Measurements from ENCODE around the gene URGCP. TPM values are rescaled to one million over a fixed set of nuclear protein-coding genes. Genes with fewer than 3 reads are reported as not detected.

Gene URGCP
- total and polyA plus RNA-seq, 2 of the 4 experiments (the other 2 are of a cell fraction) = 22.0 to 25.5 TPM

DNA sequence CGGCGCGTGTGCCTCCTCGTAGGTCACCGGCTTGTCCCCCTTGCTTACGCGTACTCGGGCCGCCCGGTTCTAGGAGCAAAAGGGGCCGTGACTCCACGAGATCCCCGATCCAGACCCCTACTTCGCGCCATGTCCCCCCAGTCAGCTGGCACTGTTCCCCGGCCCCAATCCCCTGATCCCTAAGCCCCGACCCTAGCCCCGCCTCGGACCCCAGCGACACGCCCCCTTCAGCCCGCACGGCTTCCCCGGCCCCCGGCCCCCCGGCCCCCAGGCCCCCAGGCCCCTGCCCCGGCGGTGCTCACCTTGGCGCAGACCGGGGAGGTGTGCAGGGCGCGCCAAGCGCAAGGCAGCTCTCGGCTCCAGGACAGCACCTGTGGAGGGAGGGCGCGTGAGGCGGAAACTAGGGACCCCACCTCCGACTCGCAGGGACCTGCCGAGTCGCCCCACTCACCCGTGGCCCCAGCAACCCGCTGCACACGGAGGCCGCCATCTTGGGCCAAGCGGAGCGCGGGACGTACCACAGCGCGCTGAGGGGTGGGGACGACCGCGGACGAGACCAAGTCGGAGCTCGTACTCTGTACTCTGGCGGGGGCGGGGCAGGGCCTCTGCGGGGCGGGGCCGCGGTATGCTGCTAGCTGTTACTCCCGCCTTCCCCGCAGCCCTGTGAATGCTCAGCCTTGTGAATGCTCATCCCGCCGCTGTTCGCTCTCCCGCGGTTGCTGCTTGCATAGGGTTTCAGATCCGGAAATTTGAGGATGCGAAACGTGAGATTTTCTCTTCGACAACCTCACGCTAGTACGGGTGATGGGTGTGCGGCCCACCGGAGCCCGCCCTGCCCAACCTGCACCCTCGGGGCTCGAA lies 37.2 kb downstream of the URGCP start, which contains the start of gene MRPS24:
Gene MRPS24 (minus strand): TSS at position 512 of the 861 bp plus-strand sequence. CDS start 22 bp downstream, at position 490.
- peak within 1 kb of the TSS; percentile 99 for H2AFZ ChIP-seq (replicated peaks; ENCODE audit: low read length, poor library complexity)
- peak within 1 kb of the TSS; percentile 99 for H2BK120ac ChIP-seq (ENCODE audit: low read depth, low read length)
- H2AK9ac ChIP-seq (replicated peaks; ENCODE audit: low read depth, low read length, poor library complexity) = peak within 1 kb of the TSS; percentile 95
- peak within 1 kb of the TSS; percentile 99 for H3K4me2 ChIP-seq (ENCODE audit: low read depth, low read length)
- H3K4me3 ChIP-seq (ENCODE audit: insufficient read depth, low read depth, low read length) = peak within 1 kb of the TSS; percentile 93
- peak within 1 kb of the TSS; percentile 100 for H2BK20ac ChIP-seq (ENCODE audit: low read depth, low read length)
- WGBS, 2 experiments (ENCODE audit: extremely low coverage in 2 of 2, insufficient read length in 1 of 2) = 0% methylated on average over 28 of the region's 81 CpGs; no CpG with 5 or more reads in 1 of the 2 experiments
- in situ Hi-C loops (cut with MboI; ENCODE audit: low sequenced_read_pairs) (no loop called here), intact Hi-C loops (cut with micrococcal nuclease) (no loop called here), dilution Hi-C loops (cut with HindIII; ENCODE audit: low sequenced_read_pairs, unreplicated experiment) (no loop called here)
- H4K8ac ChIP-seq (ENCODE audit: low read depth in 2 of 2, low read length in 2 of 2) = peak within 1 kb of the TSS; percentile 86 to 97
- H2BK5ac ChIP-seq (ENCODE audit: low read depth, low read length, poor library complexity, severe bottlenecking) = peak within 1 kb of the TSS; percentile 94
- peak within 1 kb of the TSS; percentile 100 for H3K14ac ChIP-seq (replicated peaks; ENCODE audit: low read depth, low read length)
- H3K27me3 ChIP-seq (ENCODE audit: control insufficient read depth, insufficient read depth, low read length) = no peaks in the 10 kb centered on the region
- POLR2A ChIA-PET (ENCODE audit: unreplicated experiment) = interaction anchor here (0.5 to 0.9 kb wide), 4 partner anchors 11 to 985 kb away, joined by 3 to 7 read pairs (median 4); no protein-coding TSS in a partner anchor
- H3K36me3 ChIP-seq (ENCODE audit: control insufficient read depth, insufficient read depth, low read length) = peaks cover 15% of the 10 kb centered on the region
- peak within 1 kb of the TSS; percentile 100 for H3K4ac ChIP-seq (ENCODE audit: low read depth, low read length)
- H3K4me1 ChIP-seq (ENCODE audit: control insufficient read depth, insufficient read depth, low read length) = peaks cover 25% of the 10 kb centered on the region
- CTCF ChIA-PET = no interaction called here
- peak within 1 kb of the TSS; percentile 86 for H3K9ac ChIP-seq (ENCODE audit: low read depth, low read length)
- peak within 1 kb of the TSS; percentile 99 for H3K23ac ChIP-seq (ENCODE audit: low read depth, low read length)
- H2AK5ac ChIP-seq (ENCODE audit: low read depth, low read length) = peak within 1 kb of the TSS; percentile 100
- H4K20me1 ChIP-seq (ENCODE audit: insufficient read depth, low read length) = no peaks in the 10 kb centered on the region
- DNase-seq (peak; percentile 95), ATAC-seq (ENCODE audit: low read depth) (peak; percentile 93)
- TF ChIP-seq BHLHE40 (IDR thresholded peaks at IDR 0.05; ENCODE audit: low read depth, low read length) (peak; percentile 98), MAZ (IDR thresholded peaks at IDR 0.05; ENCODE audit: borderline replicate concordance, low read depth, low read length) (peak; percentile 89; the same call in 1 of the 2 replicates), RCOR1 (IDR thresholded peaks at IDR 0.05; ENCODE audit: insufficient replicate concordance, low read length) (no peak), RAD21 (IDR thresholded peaks at IDR 0.05; ENCODE audit: low read length) (no peak; the same call in 1 of the 2 replicates), MXI1 (IDR thresholded peaks at IDR 0.05; ENCODE audit: borderline replicate concordance, low read depth, low read length) (peak; percentile 79), SMC3 (IDR thresholded peaks at IDR 0.05; ENCODE audit: low read depth, low read length) (no peak), POLR2A (IDR thresholded peaks at IDR 0.05; ENCODE audit: low read depth, low read length) (peak; percentile 92)
- H3K56ac ChIP-seq (ENCODE audit: extremely low read depth, insufficient read depth, low read length) = peak within 1 kb of the TSS; percentile 91
- no TSS peak for BruUV-seq (replicated peaks)
- peaks cover 25 to 57% of the 10 kb centered on the region in 2 experiments for H3K79me1 ChIP-seq (ENCODE audit: low read depth in 1 of 2, low read length in 2 of 2)
- H3K9me3 ChIP-seq (ENCODE audit: control insufficient read depth, insufficient read depth, low read length) = no peaks in the 10 kb centered on the region
- H4K5ac ChIP-seq (ENCODE audit: low read depth, low read length) = peak within 1 kb of the TSS; percentile 99
- H3K9me1 ChIP-seq (ENCODE audit: insufficient read depth, low read length) = peaks cover 39% of the 10 kb centered on the region
- H3K18ac ChIP-seq (ENCODE audit: low read depth, low read length) = peak within 1 kb of the TSS; percentile 100
- H2BK15ac ChIP-seq (ENCODE audit: low read depth, low read length) = peak within 1 kb of the TSS; percentile 100
- H4K91ac ChIP-seq (ENCODE audit: insufficient read depth, low read depth, low read length) = peak within 1 kb of the TSS; percentile 98
- H3K27ac ChIP-seq (ENCODE audit: insufficient read depth, low read length) = peak within 1 kb of the TSS; percentile 97
